T-helper 2 cell (primary cell): ENCODE results near the gene IFT122.

Source experiments
- DNase-seq, 5 experiments: peaks; one replicate each; pipeline versions ENCODE4 v3.0.0 to v3.0.0-alpha.2; 2012 to 2022

IFT122 gene

GRCh38 chr3:129560911-129561594 lies 121.0 kb downstream of the IFT122 start:
- DNase-seq: no peak

- DNase-seq: no peak
Measured at GRCh38 chr3:129561619-129562248, 121.7 kb downstream of the IFT122 start.

GRCh38 chr3:129562803-129563202 lies 122.8 kb downstream of the IFT122 start:
- DNase-seq: no peak

- DNase-seq: no peak
Measured at GRCh38 chr3:129563332-129563731, 123.3 kb downstream of the IFT122 start.

- no peak for DNase-seq
Measured at GRCh38 chr3:129563850-129564535, 124.0 kb downstream of the IFT122 start.

GRCh38 chr3:129564981-129565644 lies 125.1 kb downstream of the IFT122 start:
- no peak for DNase-seq

GRCh38 chr3:129565902-129566301 lies 125.9 kb downstream of the IFT122 start:
- DNase-seq: no peak

- DNase-seq: no peak
Measured at GRCh38 chr3:129567176-129567705, 127.2 kb downstream of the IFT122 start.

- DNase-seq: peak in 1 of 5 experiments; percentile 47
Measured at GRCh38 chr3:129567939-129568338, 127.9 kb downstream of the IFT122 start.

GRCh38 chr3:129569856-129570255 lies 129.8 kb downstream of the IFT122 start:
- no peak for DNase-seq
